Umbilical cord (tissue), 2 donors: ENCODE measurements around the gene PRSS36. TPM values are rescaled to one million over a fixed set of nuclear protein-coding genes. Genes with fewer than 3 reads are reported as not detected.
"Not testable (repeated sequence)": the region's sequence is repeated elsewhere in the genome, so short reads cannot be mapped to it uniquely, and the experiment has no call there.

Experiments
- DNase-seq: peaks from one replicate; pipeline ENCODE4 v3.0.0-alpha.2; 2015; ENCODE audit warnings: low spot score
- total RNA-seq: library from RNA; depleted of rRNA; stranded (reverse); fragments of >200 nt; gene quantifications from one replicate; pipeline ENCODE4 v1.2.3, GENCODE V29; 2014; ENCODE audit warnings: low replicate concordance; ENCODE audit not compliant: insufficient read depth

Gene PRSS36
- total RNA-seq, 1 donor from 2014 or later: 0.48 TPM

- peak; percentile 70 for DNase-seq
These were observed 44.1 kb downstream of the PRSS36 start for GRCh38 chr16:31105677-31106213.

- DNase-seq: not testable (repeated sequence)
These were observed 48.8 kb downstream of the PRSS36 start for GRCh38 chr16:31100876-31101641.

- DNase-seq: no peak
These were observed 49.8 kb downstream of the PRSS36 start for GRCh38 chr16:31099860-31100638.

- DNase-seq: peak; percentile 94
These were observed 55.3 kb downstream of the PRSS36 start, which contains the start of gene VKORC1 for GRCh38 chr16:31094424-31095120. TSS of gene VKORC1 (minus strand) at chr16:31094797. CDS start at chr16:31094729, 68 bp downstream.

GRCh38 chr16:31094088-31094423 lies 55.8 kb downstream of the PRSS36 start:
- DNase-seq: no peak

- DNase-seq: no peak
These were observed 56.6 kb downstream of the PRSS36 start for GRCh38 chr16:31093132-31093703.

- no peak for DNase-seq
These were observed 57.5 kb downstream of the PRSS36 start for GRCh38 chr16:31092330-31092729.

- no peak for DNase-seq
These were observed 59.3 kb downstream of the PRSS36 start for GRCh38 chr16:31090540-31090939.

- DNase-seq: no peak
These were observed 60.7 kb downstream of the PRSS36 start for GRCh38 chr16:31089199-31089598.

Other genes with a start within 250 kb of the PRSS36 start
- 10.6 TPM for gene FBXL19, start 226.5 kb downstream of the PRSS36 start, total RNA-seq
- gene ORAI3, start 201.0 kb downstream of the PRSS36 start, total RNA-seq: 26.5 TPM
- gene SETD1A, start 192.3 kb downstream of the PRSS36 start, total RNA-seq: 1.2 TPM
- gene HSD3B7, start 164.9 kb downstream of the PRSS36 start, total RNA-seq: 26.0 TPM
- gene STX1B, start 139.4 kb downstream of the PRSS36 start, total RNA-seq: 1.2 TPM
- 7.9 TPM for gene STX4, start 116.5 kb downstream of the PRSS36 start, total RNA-seq
- gene ZNF668, start 75.8 kb downstream of the PRSS36 start, total RNA-seq: 10.6 TPM
- 5.5 TPM for gene ZNF646, start 75.6 kb downstream of the PRSS36 start, total RNA-seq
- gene PRSS53, start 61.1 kb downstream of the PRSS36 start, total RNA-seq: 10.4 TPM
- gene VKORC1, start 55.3 kb downstream of the PRSS36 start, total RNA-seq: 112 TPM
- gene BCKDK, start 41.7 kb downstream of the PRSS36 start, total RNA-seq: 8.9 TPM
- gene KAT8, start 32.4 kb downstream of the PRSS36 start, total RNA-seq: 32.5 TPM
- gene PRSS8, start 14.3 kb downstream of the PRSS36 start, total RNA-seq: 3.6 TPM
- 104 TPM for gene FUS, start 30.1 kb upstream of the PRSS36 start, total RNA-seq
- 16.1 TPM for gene PYCARD, start 52.7 kb upstream of the PRSS36 start, total RNA-seq
- gene TRIM72, start 64.1 kb upstream of the PRSS36 start, total RNA-seq: 0.72 TPM
- gene PYDC1, start 67.1 kb upstream of the PRSS36 start, total RNA-seq: not detected
- 14.9 TPM for gene ITGAM, start 109.9 kb upstream of the PRSS36 start, total RNA-seq
- gene ITGAX, start 205.1 kb upstream of the PRSS36 start, total RNA-seq: 8.9 TPM
- gene ITGAD, start 243.3 kb upstream of the PRSS36 start, total RNA-seq: not detected